Endometrial microvascular endothelial cells (primary cell): ENCODE results near the gene DLK2. TPM values are rescaled to one million over a fixed set of nuclear protein-coding genes. Genes with fewer than 3 reads are reported as not detected.
"Not testable (repeated sequence)": the region's sequence is repeated elsewhere in the genome, so short reads cannot be mapped to it uniquely, and the experiment has no call there.

Source experiments
- in situ Hi-C: cut with HindIII; loops from 2 replicates; pipeline ENCODE4 v1.10.0; 2017; ENCODE audit warnings: low sequenced_read_pairs, low pct_unique_long_range_greater_than_20kb; ENCODE audit errors: inconsistent ontology term
- total RNA-seq: library from RNA; depleted of rRNA; stranded (reverse); fragments of >200 nt; gene quantifications from one replicate; pipeline ENCODE4 v1.2.3, GENCODE V29; 2015; ENCODE audit errors: inconsistent ontology term

DLK2 gene
- total RNA-seq, 1 donor from 2014 or later = not detected

- in situ Hi-C loops = no loop called here
These were observed 4.2 kb upstream of the DLK2 start for GRCh38 chr6:43459535-43459934.

GRCh38 chr6:43458154-43458553 lies 2.8 kb upstream of the DLK2 start:
- in situ Hi-C loops = not testable (repeated sequence)

GRCh38 chr6:43457643-43458042 lies 2.3 kb upstream of the DLK2 start:
- in situ Hi-C loops = no loop called here

GRCh38 chr6:43454696-43455530 lies 435 bp downstream of the DLK2 start:
- in situ Hi-C loops = no loop called here

- in situ Hi-C loops = no loop called here
These were observed 1.1 kb downstream of the DLK2 start for GRCh38 chr6:43454290-43454695.

GRCh38 chr6:43453831-43454230 lies 1.5 kb downstream of the DLK2 start:
- in situ Hi-C loops = no loop called here

- in situ Hi-C loops = no loop called here
These were observed 2.5 kb downstream of the DLK2 start for GRCh38 chr6:43452896-43453295.

- in situ Hi-C loops = no loop called here
These were observed 3.4 kb downstream of the DLK2 start for GRCh38 chr6:43451939-43452338.

- in situ Hi-C loops = no loop called here
These were observed 4.0 kb downstream of the DLK2 start for GRCh38 chr6:43451348-43451747.

GRCh38 chr6:43450699-43451131 lies 4.6 kb downstream of the DLK2 start:
- in situ Hi-C loops = no loop called here

- in situ Hi-C loops = no loop called here
These were observed 6.4 kb downstream of the DLK2 start for GRCh38 chr6:43448916-43449315.

- in situ Hi-C loops = no loop called here
These were observed 7.7 kb downstream of the DLK2 start for GRCh38 chr6:43447604-43448003.

- in situ Hi-C loops = no loop called here
These were observed 9.8 kb downstream of the DLK2 start for GRCh38 chr6:43445576-43445975.

- in situ Hi-C loops = no loop called here
These were observed 10.8 kb downstream of the DLK2 start for GRCh38 chr6:43444582-43444981.

GRCh38 chr6:43444036-43444435 lies 11.3 kb downstream of the DLK2 start:
- in situ Hi-C loops = no loop called here

- in situ Hi-C loops = no loop called here
These were observed 12.4 kb downstream of the DLK2 start for GRCh38 chr6:43442935-43443334.

- in situ Hi-C loops = no loop called here
These were observed 17.6 kb downstream of the DLK2 start for GRCh38 chr6:43437700-43438099.

GRCh38 chr6:43436577-43437282 lies 18.6 kb downstream of the DLK2 start:
- in situ Hi-C loops = no loop called here

- in situ Hi-C loops = no loop called here
These were observed 19.5 kb downstream of the DLK2 start for GRCh38 chr6:43435682-43436437.

GRCh38 chr6:43434943-43435342 lies 20.4 kb downstream of the DLK2 start:
- in situ Hi-C loops = no loop called here
